ACHN (cell line): ENCODE measurements around the gene TRAF3.

Experiments used
- DNase-seq: peaks from one replicate; pipeline ENCODE4 v3.0.0-alpha.2; 2015
- in situ Hi-C: cut with HindIII; loops from 2 replicates; pipeline ENCODE4 v1.10.0; 2017; ENCODE audit warnings: low sequenced_read_pairs, low pct_ligation_motif_present, low pct_unique_long_range_greater_than_20kb

The TRAF3 gene

DNA sequence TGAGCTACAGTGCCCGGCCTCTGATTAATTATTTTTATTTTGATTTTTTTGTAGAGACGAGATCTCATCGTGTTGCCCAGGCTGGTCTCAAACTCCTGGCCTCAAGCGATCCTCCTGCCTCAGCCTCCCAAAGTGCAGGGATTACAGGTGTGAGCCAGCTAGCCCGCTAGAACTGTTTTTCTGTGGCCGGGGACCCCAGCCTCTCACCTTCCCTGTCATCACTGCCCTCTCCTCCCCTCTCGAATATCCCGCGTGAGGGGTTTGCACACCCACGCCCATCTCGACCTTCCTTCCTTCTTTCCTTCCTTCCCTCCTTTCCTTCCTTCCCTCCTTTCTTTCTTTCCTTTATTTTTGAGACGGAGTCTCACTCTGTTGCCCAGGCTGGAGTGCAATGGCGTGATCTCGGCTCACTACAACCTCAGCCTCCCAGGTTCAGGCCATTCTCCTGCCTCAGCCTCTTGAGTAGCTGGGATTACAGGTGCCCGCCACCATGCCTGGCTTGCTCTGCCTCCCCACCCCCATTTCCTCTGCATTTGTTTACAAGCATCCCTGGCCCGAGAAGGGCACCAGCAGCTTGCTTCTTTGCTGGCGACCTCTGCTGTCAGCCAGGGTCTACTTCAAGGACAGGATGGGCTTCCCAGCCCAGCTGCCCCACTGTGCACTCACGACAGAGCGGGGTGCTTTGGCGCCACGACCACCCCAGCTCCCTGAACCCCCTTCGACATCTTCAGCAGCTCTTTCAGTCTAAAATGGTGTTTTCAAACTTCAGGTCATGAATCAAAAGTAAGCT, 4.3 kb upstream of the TRAF3 start:
- in situ Hi-C loops, result no loop called here
- no peak for DNase-seq

- in situ Hi-C loops, result no loop called here
- peak; percentile 70 for DNase-seq
Observed at GRCh38 chr14:102774391-102775153, 2.7 kb upstream of the TRAF3 start.

GRCh38 chr14:102775855-102776760, 1.1 kb upstream of the TRAF3 start:
- no peak for DNase-seq
- in situ Hi-C loops, result no loop called here

- in situ Hi-C loops, result no loop called here
- DNase-seq, result no peak
Observed at GRCh38 chr14:102777711-102778337, 575 bp downstream of the TRAF3 start.

DNA sequence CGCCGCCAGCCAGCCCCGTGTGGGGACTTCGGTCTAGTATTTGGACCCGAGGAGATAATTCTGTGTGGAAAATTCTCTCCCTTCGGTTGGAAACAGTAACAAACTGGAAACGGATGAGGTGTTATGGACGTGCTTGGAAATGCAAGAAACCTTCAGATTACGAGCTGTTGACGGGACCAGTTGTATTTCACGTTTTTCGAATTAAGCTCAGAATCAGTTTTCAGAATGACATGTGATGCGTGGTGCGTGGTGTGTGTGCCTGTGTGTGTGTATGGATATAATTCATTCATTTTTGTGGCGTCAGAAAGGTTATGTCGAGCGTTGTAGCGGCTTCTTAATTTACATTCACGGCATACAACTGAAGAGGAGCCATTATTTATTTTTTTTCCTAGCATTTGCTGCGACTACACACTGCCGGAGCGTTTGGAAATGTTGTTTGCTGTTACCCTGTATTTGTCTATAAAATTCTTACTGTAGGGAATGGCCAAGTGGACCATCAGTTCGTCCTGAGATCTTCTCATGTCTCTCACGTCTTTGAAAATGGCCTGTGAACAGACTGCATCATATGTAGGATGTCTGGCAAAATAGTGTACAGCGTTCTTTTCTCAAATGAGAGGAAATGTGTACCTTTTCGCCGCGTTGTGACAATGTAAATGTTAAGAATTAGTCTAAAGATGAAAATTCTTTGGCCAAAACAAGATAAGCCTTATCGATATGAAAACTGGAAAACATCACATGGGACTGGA, 1.3 kb downstream of the TRAF3 start:
- DNase-seq, result no peak
- in situ Hi-C loops, result no loop called here

GRCh38 chr14:102779084-102779462, 1.8 kb downstream of the TRAF3 start:
- in situ Hi-C loops, result no loop called here
- no peak for DNase-seq

DNA sequence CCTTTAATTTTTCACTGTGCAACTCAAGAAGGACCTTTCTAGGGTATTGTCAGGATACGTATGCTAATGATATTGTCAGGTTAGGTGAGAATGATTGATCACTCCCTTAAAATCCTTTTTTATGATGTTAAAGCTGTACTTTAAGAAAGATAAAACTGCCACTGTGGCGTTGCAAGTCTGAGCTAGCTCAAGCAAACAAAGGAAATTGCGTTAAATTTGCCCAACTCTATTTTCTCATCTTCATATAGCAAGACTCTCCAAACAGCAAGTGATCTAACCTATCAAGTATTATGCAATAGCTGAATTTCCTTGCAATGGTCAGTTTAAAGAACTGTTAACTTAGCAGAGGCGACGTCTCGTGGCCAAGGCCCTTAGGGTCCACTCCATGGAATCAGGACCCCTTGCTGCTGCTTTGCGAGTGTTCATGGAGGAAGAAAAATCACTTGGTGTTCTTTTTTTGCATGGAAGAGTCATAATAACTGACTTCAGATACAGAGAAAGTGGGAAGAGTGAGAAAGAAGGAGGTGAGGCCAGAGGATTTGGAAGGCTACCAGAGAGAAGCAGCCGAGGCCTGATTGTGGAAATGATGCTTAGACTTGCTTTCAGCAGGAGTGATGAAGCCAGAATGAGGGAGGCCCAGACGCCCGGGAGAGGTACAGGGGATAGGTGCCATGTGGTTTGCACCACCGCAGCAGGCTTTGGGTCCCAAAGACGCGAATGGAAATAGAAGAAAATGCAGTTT, 2.5 kb downstream of the TRAF3 start:
- DNase-seq, result no peak
- in situ Hi-C loops, result no loop called here

GRCh38 chr14:102781063-102781462, 3.8 kb downstream of the TRAF3 start:
- DNase-seq, result no peak
- in situ Hi-C loops, result no loop called here

DNA sequence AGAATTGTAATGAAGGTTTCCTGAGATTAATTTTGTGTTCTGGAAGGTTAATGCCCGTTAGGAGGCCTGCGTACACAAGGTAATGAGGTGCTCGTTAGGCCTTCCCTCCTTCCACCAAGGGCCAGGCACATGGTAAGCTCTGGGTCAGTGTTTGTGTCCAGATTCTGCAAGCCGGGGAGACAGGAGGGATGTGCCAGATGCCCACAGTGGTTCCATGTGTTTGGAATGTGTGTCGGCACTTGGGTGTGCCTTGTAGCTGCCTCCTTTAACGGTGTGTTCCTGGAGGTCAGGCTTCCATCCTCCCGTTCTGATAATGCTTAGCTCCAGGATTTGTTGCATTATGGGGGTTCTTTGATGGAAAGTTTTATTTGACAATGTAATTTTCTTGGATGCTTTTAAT, 5.7 kb downstream of the TRAF3 start:
- in situ Hi-C loops, result no loop called here
- DNase-seq, result no peak

GRCh38 chr14:102784892-102785594, 7.8 kb downstream of the TRAF3 start:
- DNase-seq, result no peak
- in situ Hi-C loops, result no loop called here

DNA sequence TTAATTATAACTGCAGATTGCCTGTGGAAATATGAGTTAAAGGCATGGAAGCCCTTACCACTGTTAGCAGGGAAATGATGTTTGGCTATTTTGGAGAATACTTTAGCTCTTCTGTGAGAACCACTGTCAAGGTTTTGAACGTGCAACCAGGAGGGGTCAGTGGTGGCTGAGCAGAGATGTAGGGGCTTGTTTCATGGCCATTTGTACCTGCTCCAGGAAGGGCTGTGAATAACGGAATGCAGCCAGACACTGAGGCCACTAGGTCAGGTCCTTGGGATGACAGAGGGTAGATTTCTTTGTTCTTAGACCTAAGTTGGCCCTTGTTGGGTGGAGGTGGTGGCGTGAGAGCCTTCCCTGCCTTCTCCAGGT, 8.3 kb downstream of the TRAF3 start:
- in situ Hi-C loops, result no loop called here
- DNase-seq, result no peak

GRCh38 chr14:102786768-102787167, 9.5 kb downstream of the TRAF3 start:
- DNase-seq, result no peak
- in situ Hi-C loops, result no loop called here

GRCh38 chr14:102789349-102789748, 12.1 kb downstream of the TRAF3 start:
- no peak for DNase-seq
- in situ Hi-C loops, result no loop called here

- in situ Hi-C loops, result no loop called here
- no peak for DNase-seq
Observed at GRCh38 chr14:102793531-102794328, 16.5 kb downstream of the TRAF3 start.

GRCh38 chr14:102795060-102795925, 18.0 kb downstream of the TRAF3 start:
- DNase-seq, result peak; percentile 64
- in situ Hi-C loops, result no loop called here
